HG02885 (cell line): ENCODE measurements around the gene HIGD1B.
"Not testable (repeated sequence)": the region's sequence is repeated elsewhere in the genome, so short reads cannot be mapped to it uniquely, and the experiment has no call there.

Experiments
- ATAC-seq: cut with Tn5 transposase; IDR thresholded peaks from one replicate; pipeline ENCODE4 v1.9.1; 2021; ENCODE audit warnings: mild to moderate bottlenecking; ENCODE audit not compliant: unreplicated experiment, poor library complexity

The HIGD1B gene

DNA sequence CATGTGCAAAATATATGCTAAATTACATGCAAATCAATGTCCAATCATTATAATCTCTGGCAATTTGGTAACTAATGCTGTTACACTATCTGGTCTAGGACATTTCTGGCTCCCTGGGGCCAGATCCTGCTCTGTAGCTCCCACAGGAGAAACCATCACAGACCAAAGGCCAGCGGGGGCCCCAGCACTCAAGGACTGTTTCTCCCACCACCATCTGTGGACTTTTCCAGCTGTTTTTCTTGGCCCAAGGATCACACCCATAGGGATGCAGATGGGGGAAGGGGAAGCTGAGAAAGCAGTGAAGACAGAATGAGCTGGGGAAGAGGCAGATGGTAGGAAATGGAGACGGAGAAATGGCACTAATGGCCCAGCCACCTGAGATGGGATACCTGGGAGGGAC is at the start of gene HIGD1B:
TSS of gene HIGD1B (plus strand) at position 298 of the 400 bp plus-strand sequence. CDS start 270 bp downstream, outside the sequence.
- no peak for ATAC-seq

DNA sequence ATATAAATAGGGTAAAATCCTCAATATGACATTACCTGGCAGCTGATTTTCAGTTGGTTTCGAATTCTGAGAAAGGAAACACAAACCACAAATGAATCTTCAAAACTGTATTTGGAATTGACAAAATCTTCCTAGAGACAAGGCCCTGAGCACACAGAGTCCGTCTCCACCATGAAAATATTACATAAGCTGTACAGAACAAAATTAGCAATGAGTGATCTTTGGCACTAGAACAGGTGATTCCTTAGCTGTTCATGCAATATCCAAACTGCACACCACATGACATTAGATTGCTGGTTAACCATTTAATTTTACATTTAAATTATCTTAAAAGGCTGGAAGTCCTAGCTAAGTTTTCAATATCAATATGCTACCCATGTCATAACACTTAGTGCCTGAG is 49.3 kb upstream of the HIGD1B start:
- no peak for ATAC-seq

DNA sequence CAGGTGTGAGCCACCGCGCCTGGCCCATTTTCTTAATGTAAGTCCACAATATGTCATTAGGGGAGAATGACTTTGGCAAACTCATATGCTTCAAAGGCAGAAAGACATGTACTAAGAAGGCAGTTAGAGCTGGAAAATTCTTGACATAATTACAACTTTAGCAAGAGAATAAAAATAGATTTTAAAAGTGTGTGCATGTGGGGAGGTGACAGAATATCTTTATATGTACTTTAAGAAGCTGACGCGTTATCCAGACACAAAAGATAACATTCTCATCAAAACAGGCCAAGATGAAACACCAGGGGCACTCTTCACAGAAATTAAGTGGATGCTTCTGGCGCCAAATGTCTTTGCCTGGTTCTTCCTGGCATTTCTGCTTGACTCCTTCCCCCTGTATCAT is 45.8 kb upstream of the HIGD1B start:
- no peak for ATAC-seq

DNA sequence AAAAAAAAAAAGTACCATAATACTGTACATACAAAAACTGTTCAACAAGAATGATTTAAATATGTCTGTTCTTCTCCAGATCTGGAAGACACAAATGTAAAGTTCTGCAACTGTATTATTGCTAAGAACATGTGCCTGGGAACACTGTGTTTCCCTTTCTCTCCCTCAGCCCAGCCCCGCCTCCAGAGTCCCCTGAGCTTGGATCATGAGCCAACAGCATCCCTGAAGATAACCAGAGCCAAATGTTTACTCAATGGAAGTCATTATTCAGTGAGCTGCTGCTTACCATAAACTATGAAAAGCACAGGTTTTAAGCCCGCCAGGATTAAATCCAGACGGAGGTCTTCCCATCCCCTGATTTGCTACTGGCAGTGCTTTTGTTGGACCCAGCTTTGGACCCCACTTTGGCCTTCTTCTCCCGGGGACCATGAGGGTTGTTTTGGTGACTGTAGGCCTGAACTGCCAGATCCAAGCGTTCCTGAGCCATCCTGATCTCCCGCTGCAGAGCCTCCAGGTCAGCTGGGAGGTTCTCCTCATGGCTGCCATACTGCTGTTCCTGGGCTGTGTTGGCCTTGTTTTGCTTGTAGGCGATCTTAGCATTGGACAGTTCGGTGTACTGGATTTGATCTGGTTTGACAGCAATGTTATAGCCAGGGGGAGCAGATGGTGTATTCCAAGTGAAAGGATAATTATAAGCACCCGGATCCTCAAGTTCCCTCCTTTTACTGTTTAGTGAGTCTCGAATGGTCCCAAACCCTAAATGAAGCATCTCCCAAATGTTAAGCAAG is 43.2 kb upstream of the HIGD1B start:
- no peak for ATAC-seq

DNA sequence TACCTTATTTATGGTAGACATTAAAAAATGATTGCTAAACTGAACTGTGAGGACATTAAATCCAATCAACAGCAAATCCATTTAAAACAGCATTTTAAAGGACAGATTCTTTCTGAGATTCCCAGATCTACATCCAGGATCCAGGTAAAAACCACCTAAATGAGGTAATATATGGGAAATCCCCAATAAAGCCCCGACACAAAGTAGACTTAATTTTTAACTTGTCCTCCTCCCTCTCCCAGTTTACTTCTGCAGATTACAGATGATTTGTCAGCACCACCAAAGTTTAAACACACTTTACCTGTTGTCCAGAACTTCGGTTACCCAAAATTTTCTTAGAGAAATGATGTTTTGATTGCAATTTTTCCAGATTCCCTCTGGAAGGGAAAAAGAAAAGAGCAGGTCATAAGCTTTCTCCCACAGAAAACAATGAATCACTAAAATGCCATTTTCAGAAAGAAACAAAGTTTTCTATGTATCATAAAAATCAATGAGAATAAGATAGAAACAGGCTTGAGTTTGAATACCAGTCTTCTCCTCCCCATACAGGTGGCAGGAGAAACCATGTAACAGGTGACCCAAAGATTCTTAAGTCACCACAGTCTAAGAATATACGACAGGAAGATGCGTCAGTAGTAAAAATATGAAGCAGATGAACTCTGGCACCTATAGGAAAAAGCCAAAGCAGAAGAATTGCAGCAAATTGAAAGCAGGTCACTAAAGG is 40.4 kb upstream of the HIGD1B start:
- no peak for ATAC-seq

DNA sequence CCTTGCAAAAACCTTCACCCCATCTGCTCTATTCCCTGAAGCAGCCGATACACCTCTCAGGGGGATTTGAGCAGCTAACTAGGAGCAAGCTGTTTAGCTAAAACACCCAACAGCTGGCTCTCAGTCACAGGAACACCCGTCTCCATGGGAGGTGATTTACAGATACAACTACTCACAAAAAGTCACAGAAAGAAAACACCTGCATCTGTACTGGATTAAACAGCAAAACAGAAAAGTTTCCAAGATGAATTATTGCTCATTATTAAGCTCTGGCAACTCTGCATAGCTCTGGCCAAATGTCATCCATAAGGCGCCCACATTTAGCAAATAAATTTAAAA is 39.9 kb upstream of the HIGD1B start:
- ATAC-seq = no peak

DNA sequence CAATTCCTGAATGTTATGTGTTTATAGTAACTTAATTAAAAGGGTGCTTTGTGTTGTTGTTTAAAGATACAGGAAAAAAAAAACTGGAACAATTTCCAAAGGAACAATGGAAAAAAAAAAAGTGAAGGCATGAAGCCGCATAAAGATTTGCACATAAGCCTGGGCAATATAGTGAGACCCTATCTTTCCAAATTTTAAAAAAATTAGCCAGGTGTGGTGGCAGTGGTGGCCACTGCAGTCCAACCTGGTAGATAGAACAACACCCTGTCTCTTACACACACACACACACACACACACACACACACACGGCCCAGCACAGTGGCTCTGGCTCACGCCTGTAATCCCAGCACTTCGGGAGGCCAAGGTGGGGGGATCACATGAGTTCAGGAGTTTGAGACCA is 39.5 kb upstream of the HIGD1B start:
- ATAC-seq = no peak

DNA sequence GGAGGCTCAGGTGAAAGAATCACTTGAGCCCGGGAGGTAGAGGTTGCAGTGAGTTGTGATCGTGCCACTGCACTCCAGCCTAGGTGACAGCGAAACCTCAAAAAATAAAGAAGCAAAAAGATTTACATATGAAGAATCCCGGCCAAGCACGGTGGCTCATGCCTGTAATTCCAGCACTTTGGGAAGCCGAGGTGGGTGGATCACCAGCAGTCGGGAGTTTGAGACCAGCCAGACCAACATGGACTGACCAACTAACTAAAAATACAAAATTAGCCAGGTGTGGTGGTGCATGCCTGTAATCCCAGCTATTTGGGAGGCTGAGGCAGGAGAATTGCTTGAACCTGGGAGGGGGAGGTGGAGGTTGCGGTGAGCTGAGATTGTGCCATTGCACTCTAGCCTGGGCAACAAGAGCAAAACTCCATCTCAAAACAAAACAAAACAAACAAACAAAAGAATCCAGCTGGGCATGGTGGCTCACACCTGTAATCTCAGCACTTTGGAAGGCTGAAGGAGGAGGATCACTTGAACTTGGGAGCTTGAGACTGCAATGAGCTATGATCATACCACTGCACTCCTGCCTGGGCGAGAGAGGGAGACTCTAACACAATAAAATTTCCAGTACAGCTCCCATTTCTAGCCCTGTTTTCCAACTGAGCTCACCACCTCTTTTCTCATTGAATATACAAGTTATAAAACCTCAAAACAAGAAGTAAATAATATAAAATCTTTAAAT is 38.9 kb upstream of the HIGD1B start:
- ATAC-seq = not testable (repeated sequence)

DNA sequence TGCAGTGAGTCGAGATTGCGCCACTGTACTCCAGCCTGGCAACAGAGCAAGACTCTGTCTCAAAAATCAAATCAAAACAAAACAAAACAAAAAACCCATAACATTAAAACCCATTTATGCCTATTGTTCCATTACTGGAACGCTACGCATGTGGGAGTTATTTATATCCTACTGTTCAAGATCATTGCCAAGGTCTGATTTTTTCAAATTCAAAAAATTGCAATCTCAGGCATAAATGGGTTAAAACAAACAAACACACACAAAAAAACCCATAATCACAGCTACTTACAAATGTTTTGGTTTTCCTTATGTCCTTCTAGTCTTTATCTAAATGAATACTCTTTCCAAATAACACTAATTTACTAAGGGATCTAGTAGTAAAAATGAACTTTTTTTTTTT is 35.4 kb upstream of the HIGD1B start:
- ATAC-seq = no peak

DNA sequence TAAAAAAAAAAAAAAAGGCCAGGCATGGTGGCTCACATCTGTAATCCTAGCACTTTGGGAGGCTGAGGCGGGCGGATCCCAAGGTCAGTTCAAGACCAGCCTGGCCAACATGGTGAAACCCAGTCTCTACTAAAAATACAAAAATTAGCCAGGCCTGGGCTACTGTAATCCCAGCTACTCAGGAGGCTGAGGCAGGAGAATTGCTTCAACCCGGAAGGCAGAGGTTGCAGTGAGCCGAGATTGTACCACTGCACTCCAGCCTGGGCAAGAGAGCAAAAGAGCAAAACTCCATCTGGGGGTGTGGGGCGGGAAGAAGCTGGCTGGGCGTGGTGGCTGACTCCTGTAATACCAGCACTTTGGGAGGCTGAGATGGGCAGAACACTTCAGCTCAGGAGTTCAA is 29.2 kb upstream of the HIGD1B start:
- ATAC-seq = not testable (repeated sequence)

DNA sequence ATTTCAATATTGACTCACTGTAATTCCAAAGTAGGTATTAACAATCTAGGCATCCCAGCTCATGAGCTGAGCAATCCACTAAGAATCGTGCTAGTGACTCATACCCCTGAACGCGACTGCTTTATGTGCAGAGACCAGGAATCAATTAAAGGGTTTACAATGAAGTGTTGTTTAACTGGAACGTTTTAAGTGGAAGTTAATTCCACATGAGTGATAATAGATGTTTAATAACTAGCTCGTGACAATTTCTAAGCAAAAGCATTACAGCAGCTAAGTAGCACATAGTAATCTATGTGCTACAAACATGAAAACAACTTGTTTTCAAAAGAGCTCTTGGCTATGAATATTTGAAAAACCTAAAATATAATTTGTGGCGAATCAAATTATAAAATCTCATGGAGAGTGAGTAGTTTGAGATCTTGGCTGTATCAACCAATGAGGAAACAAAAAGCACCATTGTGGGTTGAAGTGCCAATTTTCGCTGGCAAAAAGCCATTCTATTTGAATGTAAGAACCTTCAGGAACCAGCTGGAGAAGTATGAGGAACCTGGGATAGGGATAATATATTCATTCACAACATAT is 27.0 kb upstream of the HIGD1B start:
- ATAC-seq = no peak

DNA sequence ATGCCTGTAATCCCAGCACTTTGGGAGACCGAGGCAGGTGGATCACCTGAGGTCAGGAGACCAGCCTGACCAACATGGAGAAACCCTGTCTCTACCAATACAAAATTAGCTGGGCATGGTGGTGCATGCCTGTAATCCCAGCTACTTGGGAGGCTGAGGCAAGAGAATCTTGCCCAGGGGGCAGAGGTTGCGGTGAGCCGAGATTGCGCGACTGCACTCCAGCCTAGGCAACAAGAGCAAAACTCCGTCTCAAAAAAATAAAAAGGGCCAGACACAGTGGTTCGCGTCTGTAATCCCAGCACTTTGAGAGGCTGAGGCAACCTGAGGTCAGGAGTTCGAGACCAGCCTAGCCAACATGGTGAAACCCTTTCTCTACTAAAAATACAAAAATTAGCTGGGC is 22.4 kb upstream of the HIGD1B start:
- not testable (repeated sequence) for ATAC-seq

DNA sequence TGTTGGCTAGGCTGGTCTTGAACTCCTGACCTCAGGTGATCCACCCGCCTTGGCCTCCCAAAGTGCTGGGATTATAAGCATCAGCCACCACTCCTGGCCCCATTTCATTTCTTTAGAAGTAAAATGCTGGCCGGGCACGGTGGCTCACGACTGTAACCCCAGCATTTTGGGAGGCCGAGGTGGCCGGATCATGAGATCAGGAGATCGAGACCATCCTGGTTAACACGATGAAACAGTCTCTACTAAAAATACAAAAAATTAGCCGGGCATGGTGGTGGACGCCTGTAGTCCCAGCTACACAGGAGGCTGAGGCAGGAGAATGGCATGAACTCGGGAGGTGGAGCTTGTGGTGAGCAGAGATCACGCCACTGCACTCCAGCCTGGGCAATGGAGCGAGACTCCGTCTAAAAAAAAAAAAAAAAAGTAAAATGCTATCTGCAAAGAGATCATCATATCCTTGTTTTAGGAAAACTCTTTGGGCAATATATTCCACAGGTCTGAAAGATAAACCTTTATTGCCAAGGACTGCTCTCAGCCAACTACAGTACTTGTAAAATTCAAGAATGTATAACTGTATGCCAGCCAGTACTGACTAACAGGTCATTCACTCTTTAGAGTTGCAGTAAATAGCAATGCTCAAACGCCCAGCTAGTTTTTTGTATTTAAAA is 21.4 kb upstream of the HIGD1B start:
- no peak for ATAC-seq

DNA sequence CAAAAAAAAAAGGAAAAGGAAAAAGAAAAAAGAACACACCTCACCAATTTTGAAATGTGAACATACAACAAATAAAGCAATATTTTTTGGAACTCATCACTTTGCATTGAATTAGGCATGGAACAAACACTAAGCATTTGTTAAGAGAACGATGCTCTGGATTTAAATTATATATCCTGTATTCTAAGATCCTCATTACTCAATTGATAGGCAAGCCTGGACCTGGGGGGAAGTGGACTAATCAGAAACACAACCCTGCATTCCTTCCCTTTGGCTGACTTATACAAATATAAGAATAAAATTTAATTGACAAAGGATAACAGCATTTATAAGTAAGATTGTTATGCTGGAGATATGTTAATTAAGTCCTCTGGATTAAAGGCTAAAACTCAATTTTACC is 19.8 kb upstream of the HIGD1B start:
- ATAC-seq = no peak

DNA sequence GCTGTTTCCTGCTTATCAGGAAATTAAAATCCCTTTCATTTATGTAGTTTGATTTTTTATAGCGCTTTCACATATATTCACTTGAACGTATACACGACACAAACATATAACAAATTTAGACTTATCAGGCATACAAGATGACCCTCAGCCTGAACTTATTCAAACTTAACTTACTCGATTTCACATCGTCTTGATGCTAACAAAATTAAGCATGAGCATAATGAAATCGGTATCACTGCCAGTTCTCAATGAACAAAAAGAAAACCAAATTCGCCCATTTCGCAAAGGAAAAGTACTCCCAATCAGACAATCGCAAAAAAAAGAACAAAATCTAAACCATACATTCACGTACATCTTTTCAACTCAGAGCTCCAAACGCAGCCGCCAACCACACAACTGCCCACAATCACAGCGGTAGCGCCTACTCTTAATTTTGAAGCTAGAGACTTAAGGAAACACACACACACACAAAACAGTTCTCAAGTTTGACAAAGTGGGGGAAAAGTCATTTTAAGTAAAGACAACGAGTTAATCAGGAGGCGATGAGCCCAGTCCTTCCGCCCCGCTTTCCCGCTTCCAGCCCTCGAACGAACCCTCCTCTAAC is 18.7 kb upstream of the HIGD1B start:
- ATAC-seq = no peak

DNA sequence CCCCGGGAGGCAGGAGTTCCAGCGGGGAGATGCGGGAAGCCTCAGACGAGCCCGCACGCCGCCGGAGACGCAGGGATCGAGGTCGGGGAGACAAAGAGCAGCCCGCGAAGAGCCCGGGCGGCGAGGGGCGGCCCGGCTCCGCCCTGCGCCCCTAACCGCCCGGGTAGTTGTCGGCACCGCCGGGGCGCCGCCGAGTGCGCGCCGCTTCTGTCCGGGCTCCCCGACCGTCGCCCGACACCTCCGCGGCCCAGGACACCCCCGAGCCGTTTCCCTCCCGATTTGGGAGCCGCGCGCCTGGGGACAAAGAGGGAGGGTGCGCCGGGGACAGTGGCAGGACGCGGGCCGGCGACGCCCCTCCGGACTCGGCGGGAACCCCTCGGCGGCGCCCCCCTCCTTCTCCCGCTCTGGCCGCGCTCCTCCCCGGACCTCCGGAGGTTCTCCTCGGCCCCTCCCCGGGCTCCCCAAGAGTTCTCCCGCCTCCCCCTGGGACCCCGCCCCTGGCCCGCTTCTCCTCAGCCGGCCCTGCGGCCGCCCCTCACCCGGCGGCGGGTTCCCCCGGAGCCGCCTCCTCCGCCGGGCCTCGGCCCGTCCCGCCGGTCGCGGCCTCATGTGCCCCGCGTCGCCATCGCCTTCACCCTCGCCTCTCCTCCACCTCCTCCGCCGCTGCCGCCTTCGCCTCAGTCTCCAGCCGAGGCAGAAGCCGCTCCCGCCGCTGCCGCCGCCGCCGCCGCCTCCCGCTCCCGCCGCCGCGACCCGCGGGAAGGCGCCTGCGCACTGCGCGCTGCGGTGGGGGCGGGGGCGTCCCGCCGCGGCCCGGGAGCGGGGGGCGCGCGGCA is 17.9 kb upstream of the HIGD1B start, which contains the start of gene GJC1:
TSS of gene GJC1 (minus strand) at position 765 of the 836 bp plus-strand sequence. CDS start 24,470 bp downstream, outside the sequence.
- ATAC-seq = no peak

DNA sequence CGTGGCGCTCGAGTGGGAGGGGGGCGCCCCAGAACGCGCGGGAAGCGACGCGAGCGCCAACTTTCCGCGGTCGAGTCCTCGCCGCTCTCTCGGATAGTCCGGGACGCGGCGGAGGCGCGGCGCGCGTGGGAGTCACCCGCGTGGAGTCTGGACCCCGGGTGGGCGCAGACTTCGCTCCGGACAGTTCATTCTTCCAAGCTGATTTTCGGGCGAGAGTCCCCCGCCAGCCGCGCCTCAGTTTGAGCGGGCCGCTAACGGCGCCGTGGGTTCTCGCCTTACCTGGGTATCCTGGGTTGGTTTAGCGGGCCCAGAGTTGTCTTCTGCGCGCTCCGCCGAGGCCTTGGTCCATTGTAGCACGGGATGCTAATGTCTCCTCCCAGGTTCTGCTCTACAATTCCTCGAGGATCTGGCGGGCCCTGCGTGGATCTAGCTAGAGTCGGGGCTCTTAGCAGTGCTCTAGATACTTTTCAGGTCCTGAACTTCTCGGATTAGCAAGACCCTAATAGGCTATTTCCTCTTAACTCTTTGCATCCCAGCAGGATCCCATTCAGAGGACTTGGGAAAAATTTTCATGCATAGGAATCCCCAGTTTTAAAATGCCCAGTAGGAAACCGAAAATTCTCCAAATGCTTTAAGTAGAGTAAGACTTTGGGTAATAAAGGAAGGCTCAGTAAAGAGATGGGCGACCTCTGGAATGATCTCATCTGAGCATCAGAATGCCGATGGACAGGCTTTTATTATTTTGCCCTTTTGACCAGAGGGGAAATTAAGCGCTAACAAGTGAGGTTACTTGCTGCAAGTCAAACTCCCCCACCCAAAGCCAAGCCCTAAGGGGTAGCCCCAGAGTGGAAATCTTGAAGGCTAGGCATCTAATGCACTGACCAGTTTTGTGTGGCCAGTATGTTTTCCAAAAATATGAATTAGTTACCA is 17.1 kb upstream of the HIGD1B start:
- no peak for ATAC-seq

DNA sequence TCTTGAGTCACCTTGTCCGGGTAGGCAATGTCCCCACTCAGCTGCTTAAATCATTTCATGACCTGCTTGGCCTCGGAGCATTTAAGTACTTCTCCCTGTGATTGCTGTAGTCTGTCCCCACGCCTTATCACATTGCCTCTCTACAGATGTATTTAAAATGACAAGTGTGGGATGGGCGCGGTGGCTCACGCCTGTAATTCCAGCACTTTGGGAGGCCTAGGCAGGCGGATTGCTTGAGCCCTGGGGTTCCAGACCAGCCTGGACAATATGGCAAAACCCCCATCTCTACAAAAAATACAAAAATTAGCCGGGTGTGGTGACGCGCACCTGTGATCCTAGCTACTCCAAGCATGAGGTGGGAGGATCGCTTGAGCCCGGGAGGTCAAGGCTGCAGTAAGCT is 16.3 kb upstream of the HIGD1B start:
- no peak for ATAC-seq
